HG02852 (cell line): ENCODE measurements around the gene SPRYD3.

Experiments used
- ATAC-seq: cut with Tn5 transposase; IDR thresholded peaks from one replicate; pipeline ENCODE4 v1.9.1; 2021; ENCODE audit warnings: mild to moderate bottlenecking, moderate library complexity; ENCODE audit not compliant: unreplicated experiment

Gene SPRYD3

GRCh38 chr12:53052419-53053217 lies 26.6 kb downstream of the SPRYD3 start:
- ATAC-seq, result no peak

- ATAC-seq, result no peak
Observed at GRCh38 chr12:53051881-53052412, 27.2 kb downstream of the SPRYD3 start.

GRCh38 chr12:53051058-53051880 lies 27.9 kb downstream of the SPRYD3 start:
- no peak for ATAC-seq

- ATAC-seq, result no peak
Observed at GRCh38 chr12:53050426-53051057, 28.6 kb downstream of the SPRYD3 start.

- ATAC-seq, result no peak
Observed at GRCh38 chr12:53049571-53050318, 29.4 kb downstream of the SPRYD3 start, which contains the start of gene TNS2. TNS2 (plus strand) TSS chr12:53050065; CDS start chr12:53050186, 121 bp downstream.

GRCh38 chr12:53048780-53049401 lies 30.3 kb downstream of the SPRYD3 start:
- ATAC-seq, result no peak

- ATAC-seq, result no peak
Observed at GRCh38 chr12:53048033-53048779, 31.0 kb downstream of the SPRYD3 start.

- ATAC-seq, result peak; percentile 58
Observed at GRCh38 chr12:53047221-53048032, 31.8 kb downstream of the SPRYD3 start.

- peak; percentile 33 for ATAC-seq
Observed at GRCh38 chr12:53046655-53047220, 32.5 kb downstream of the SPRYD3 start.

GRCh38 chr12:53045696-53046045 lies 33.5 kb downstream of the SPRYD3 start:
- ATAC-seq, result no peak

GRCh38 chr12:53044896-53045695 lies 34.1 kb downstream of the SPRYD3 start:
- no peak for ATAC-seq

- no peak for ATAC-seq
Observed at GRCh38 chr12:53044052-53044581, 35.1 kb downstream of the SPRYD3 start.

- ATAC-seq, result no peak
Observed at GRCh38 chr12:53042607-53043454, 36.4 kb downstream of the SPRYD3 start.

- ATAC-seq, result no peak
Observed at GRCh38 chr12:53039851-53040250, 39.3 kb downstream of the SPRYD3 start.

- ATAC-seq, result no peak
Observed at GRCh38 chr12:53036802-53037201, 42.4 kb downstream of the SPRYD3 start.

- no peak for ATAC-seq
Observed at GRCh38 chr12:53034459-53034858, 44.7 kb downstream of the SPRYD3 start.
